CD4-positive, alpha-beta T cell (primary cell): Measurements from ENCODE around the gene MED27. TPM values are rescaled to one million over a fixed set of nuclear protein-coding genes. Genes with fewer than 3 reads are reported as not detected.

Experiments
- ATAC-seq: fragments of 200-7000 bp; cut with Tn5 transposase; one replicate; pipeline ENCODE4 v1.10.0; 2022; ENCODE audit warnings: mild to moderate bottlenecking; ENCODE audit not compliant: poor library complexity
- CTCF ChIA-PET: fragments of 350-600 bp; sonication (Branson Sonifier 250); formaldehyde crosslinking; loops from one replicate; lab custom pipeline; 2021; ENCODE audit warnings: antibody characterized with exemption, inconsistent platforms; lab: Charles Lee
- POLR2A ChIA-PET: fragments of 350-600 bp; sonication (Branson Sonifier 250); formaldehyde crosslinking; loops from one replicate; lab custom pipeline; 2021; ENCODE audit warnings: antibody characterized with exemption, inconsistent platforms; lab: Charles Lee
- DNase-seq, 14 experiments: peaks; one replicate each; pipeline ENCODE4 v3.0.0-alpha.2; 2013 to 2020; ENCODE audit warnings: mixed read lengths in 2 of 14
- H3K27ac ChIP-seq, 2 donors: one replicate each; pipeline versions ENCODE4 v1.5.1 to v1.7.0; 2013; ENCODE audit warnings: low read length in 2 of 2, low read depth in 1 of 2, mild to moderate bottlenecking in 1 of 2
- H3K27me3 ChIP-seq, 2 experiments: 1 replicate in 1 of 2; 2 replicates in 1 of 2; pipeline versions ENCODE4 v1.6.1 to v1.7.0; 2013; ENCODE audit warnings: low read length in 2 of 2, control low read depth in 1 of 2, mild to moderate bottlenecking in 1 of 2, moderate library complexity in 1 of 2; ENCODE audit not compliant: insufficient read depth in 2 of 2, control insufficient read depth in 1 of 2
- H3K36me3 ChIP-seq: one replicate; pipeline ENCODE4 v1.6.1; 2013; ENCODE audit warnings: low read length, control low read depth; ENCODE audit not compliant: insufficient read depth
- H3K4me1 ChIP-seq: one replicate; pipeline ENCODE4 v1.6.1; 2013; ENCODE audit warnings: low read length, control low read depth; ENCODE audit not compliant: insufficient read depth
- H3K4me3 ChIP-seq: one replicate; pipeline ENCODE4 v1.5.1; 2013; ENCODE audit warnings: mild to moderate bottlenecking, low read length, moderate library complexity
- H3K9me3 ChIP-seq, 2 experiments: 1 replicate in 1 of 2; 2 replicates in 1 of 2; pipeline versions ENCODE4 v1.6.1 to v1.7.0; 2013; ENCODE audit warnings: low read length in 2 of 2, mild to moderate bottlenecking in 2 of 2, control low read depth in 1 of 2, moderate library complexity in 1 of 2; ENCODE audit not compliant: control insufficient read depth in 1 of 2, insufficient read depth in 1 of 2
- H3K27ac Mint-ChIP-seq: one replicate; pipeline ENCODE4 v1.8.0; 2020; ENCODE audit warnings: mixed read lengths
- H3K27me3 Mint-ChIP-seq: one replicate; pipeline ENCODE4 v1.8.0; 2021; ENCODE audit warnings: mixed read lengths
- H3K36me3 Mint-ChIP-seq: one replicate; pipeline ENCODE4 v1.8.0; 2021; ENCODE audit warnings: low read depth, mixed read lengths
- H3K4me1 Mint-ChIP-seq: one replicate; pipeline ENCODE4 v1.8.0; 2021; ENCODE audit warnings: low read depth, mixed read lengths
- H3K4me3 Mint-ChIP-seq: one replicate; pipeline ENCODE4 v1.8.0; 2020; ENCODE audit warnings: mild to moderate bottlenecking, mixed read lengths
- H3K9me3 Mint-ChIP-seq: one replicate; pipeline ENCODE4 v1.8.0; 2020; ENCODE audit warnings: mixed read lengths
- CTCF ChIP-seq: fragments of 200-600 bp; IDR thresholded peaks from one replicate; pipeline ENCODE4 v1.8.0; 2022; ENCODE audit warnings: antibody characterized with exemption, mild to moderate bottlenecking
- intact Hi-C, 2 experiments: fragments of 100-400 bp; cut with DNase I in 1 of 2; cut with micrococcal nuclease in 1 of 2; formaldehyde crosslinking; loops; one replicate each; pipeline versions ENCODE4 v1.15.1 to v1.9.0; 2023 to 2025; cut with DNase I, micrococcal nuclease
- total RNA-seq, 174 experiments: library from RNA in 2 of 174; stranded (reverse) in 2 of 174; gene quantifications; one replicate each; pipeline ENCODE4 v1.2.3 and lab custom pipeline; 2021 to 2026

Gene MED27
- total RNA-seq, 2 experiments from 2014 or later: 15.0 to 17.4 TPM

GRCh38 chr9:132099741-132100407, 20.2 kb upstream of the MED27 start:
- no peak overlapping the region for H3K27ac Mint-ChIP-seq
- intact Hi-C loops: no loop called here
- no peak for TF ChIP-seq CTCF
- DNase-seq: no peak
- H3K27me3 Mint-ChIP-seq: peaks cover 67% of the 10 kb centered on the region
- CTCF ChIA-PET: no interaction called here
- no peaks in the 10 kb centered on the region for H3K36me3 Mint-ChIP-seq
- no peaks in the 10 kb centered on the region for H3K4me1 Mint-ChIP-seq
- Histone ChIP-seq H3K4me1 (no peaks in the 10 kb centered on the region), H3K27me3 (peaks cover 12 to 30% of the 10 kb centered on the region in 2 experiments), H3K4me3 (no peak overlapping the region), H3K27ac (no peak overlapping the region), H3K36me3 (no peaks in the 10 kb centered on the region), H3K9me3 (no peaks in the 10 kb centered on the region)
- peaks cover 3% of the 10 kb centered on the region for H3K9me3 Mint-ChIP-seq
- POLR2A ChIA-PET: no interaction called here
- ATAC-seq: no peak
- H3K4me3 Mint-ChIP-seq: no peak overlapping the region

GRCh38 chr9:132099167-132099566, 19.5 kb upstream of the MED27 start:
- Histone ChIP-seq H3K9me3 (no peaks in the 10 kb centered on the region), H3K27ac (no peak overlapping the region), H3K27me3 (peaks cover 11 to 30% of the 10 kb centered on the region in 2 experiments), H3K36me3 (no peaks in the 10 kb centered on the region), H3K4me1 (no peaks in the 10 kb centered on the region), H3K4me3 (no peak overlapping the region)
- H3K4me3 Mint-ChIP-seq: no peak overlapping the region
- peaks cover 3% of the 10 kb centered on the region for H3K9me3 Mint-ChIP-seq
- H3K36me3 Mint-ChIP-seq: no peaks in the 10 kb centered on the region
- ATAC-seq: no peak
- DNase-seq: no peak
- H3K27me3 Mint-ChIP-seq: peaks cover 74% of the 10 kb centered on the region
- TF ChIP-seq CTCF: no peak
- no peaks in the 10 kb centered on the region for H3K4me1 Mint-ChIP-seq
- intact Hi-C loops: no loop called here
- H3K27ac Mint-ChIP-seq: no peak overlapping the region
- ChIA-PET CTCF (no interaction called here), POLR2A (no interaction called here)

- Histone ChIP-seq H3K4me1 (no peaks in the 10 kb centered on the region), H3K36me3 (no peaks in the 10 kb centered on the region), H3K9me3 (peaks cover 0 to 2% of the 10 kb centered on the region in 2 experiments), H3K4me3 (no peak overlapping the region), H3K27me3 (peaks cover 10 to 25% of the 10 kb centered on the region in 2 experiments), H3K27ac (no peak overlapping the region)
- DNase-seq (no peak), ATAC-seq (no peak)
- TF ChIP-seq CTCF: no peak
- peaks cover 57% of the 10 kb centered on the region for H3K27me3 Mint-ChIP-seq
- no peak overlapping the region for H3K4me3 Mint-ChIP-seq
- no peaks in the 10 kb centered on the region for H3K36me3 Mint-ChIP-seq
- no peak overlapping the region for H3K27ac Mint-ChIP-seq
- intact Hi-C loops: no loop called here
- POLR2A ChIA-PET: no interaction called here
- CTCF ChIA-PET: no interaction called here
- no peaks in the 10 kb centered on the region for H3K4me1 Mint-ChIP-seq
- H3K9me3 Mint-ChIP-seq: no peaks in the 10 kb centered on the region
Measured at GRCh38 chr9:132094314-132094791, 14.7 kb upstream of the MED27 start.
